Measurements from ENCODE around the gene SETBP1.

SETBP1 gene

GRCh38 chr18:44824884-44825283, 144.2 kb downstream of the SETBP1 start:
- TF ChIP-seq CTCF (IDR thresholded peaks at IDR 0.05; ENCODE audit: low read depth, low read length, poor library complexity, severe bottlenecking) (no peak), EZH2phosphoT487 (IDR thresholded peaks at IDR 0.05; ENCODE audit: borderline replicate concordance, low read length) (no peak)
- Histone ChIP-seq H3K36me3 (ENCODE audit: control insufficient read depth, low read length) (no peaks in the 10 kb centered on the region), H3F3A (ENCODE audit: control insufficient read depth, insufficient read depth) (no peaks in the 10 kb centered on the region), H3K27me3 (ENCODE audit: control insufficient read depth, low read length) (no peaks in the 10 kb centered on the region), H3K4me1 (ENCODE audit: control insufficient read depth, low read length) (peaks cover 16% of the 10 kb centered on the region), H3K4me2 (ENCODE audit: low read length) (no peak overlapping the region), H3K27ac (ENCODE audit: low read depth, low read length) (no peak overlapping the region), H3K9me2 (replicated peaks; ENCODE audit: control insufficient read depth, low read length) (no peaks in the 10 kb centered on the region), H3K4me3 (ENCODE audit: low read length) (no peak overlapping the region), H3K79me2 (ENCODE audit: control insufficient read depth, low read length) (no peaks in the 10 kb centered on the region), H4K20me1 (ENCODE audit: control insufficient read depth, insufficient read depth, low read depth, low read length) (no peaks in the 10 kb centered on the region), H3K9me3 (ENCODE audit: control insufficient read depth, insufficient read depth, low read length) (no peaks in the 10 kb centered on the region)

- H3K4me2 ChIP-seq (ENCODE audit: low read length), result no peak overlapping the region
- no peaks in the 10 kb centered on the region for H3K27me3 ChIP-seq (ENCODE audit: control insufficient read depth, low read length)
- no peaks in the 10 kb centered on the region for H4K20me1 ChIP-seq (ENCODE audit: control insufficient read depth, insufficient read depth, low read depth, low read length)
- TF ChIP-seq CTCF (IDR thresholded peaks at IDR 0.05; ENCODE audit: low read depth, low read length, poor library complexity, severe bottlenecking) (no peak), EZH2phosphoT487 (IDR thresholded peaks at IDR 0.05; ENCODE audit: borderline replicate concordance, low read length) (no peak)
- no peak overlapping the region for H3K27ac ChIP-seq (ENCODE audit: low read depth, low read length)
- no peaks in the 10 kb centered on the region for H3K36me3 ChIP-seq (ENCODE audit: control insufficient read depth, low read length)
- no peaks in the 10 kb centered on the region for H3K9me2 ChIP-seq (replicated peaks; ENCODE audit: control insufficient read depth, low read length)
- no peaks in the 10 kb centered on the region for H3K9me3 ChIP-seq (ENCODE audit: control insufficient read depth, insufficient read depth, low read length)
- no peaks in the 10 kb centered on the region for H3F3A ChIP-seq (ENCODE audit: control insufficient read depth, insufficient read depth)
- peaks cover 3% of the 10 kb centered on the region; the same call in 1 of the 2 replicates for H3K79me2 ChIP-seq (ENCODE audit: control insufficient read depth, low read length)
- peaks cover 20% of the 10 kb centered on the region for H3K4me1 ChIP-seq (ENCODE audit: control insufficient read depth, low read length)
- H3K4me3 ChIP-seq (ENCODE audit: low read length), result no peak overlapping the region
Observed at GRCh38 chr18:44826418-44827259, 146.0 kb downstream of the SETBP1 start.

- TF ChIP-seq CTCF (IDR thresholded peaks at IDR 0.05; ENCODE audit: low read depth, low read length, poor library complexity, severe bottlenecking) (no peak), EZH2phosphoT487 (IDR thresholded peaks at IDR 0.05; ENCODE audit: borderline replicate concordance, low read length) (no peak)
- Histone ChIP-seq H3K27ac (ENCODE audit: low read depth, low read length) (no peak overlapping the region), H4K20me1 (ENCODE audit: control insufficient read depth, insufficient read depth, low read depth, low read length) (no peaks in the 10 kb centered on the region), H3F3A (ENCODE audit: control insufficient read depth, insufficient read depth) (no peaks in the 10 kb centered on the region), H3K36me3 (ENCODE audit: control insufficient read depth, low read length) (no peaks in the 10 kb centered on the region), H3K9me2 (replicated peaks; ENCODE audit: control insufficient read depth, low read length) (no peaks in the 10 kb centered on the region), H3K4me1 (ENCODE audit: control insufficient read depth, low read length) (peaks cover 20% of the 10 kb centered on the region), H3K27me3 (ENCODE audit: control insufficient read depth, low read length) (no peaks in the 10 kb centered on the region), H3K9me3 (ENCODE audit: control insufficient read depth, insufficient read depth, low read length) (no peaks in the 10 kb centered on the region), H3K79me2 (ENCODE audit: control insufficient read depth, low read length) (peaks cover 4% of the 10 kb centered on the region), H3K4me2 (ENCODE audit: low read length) (no peak overlapping the region), H3K4me3 (ENCODE audit: low read length) (no peak overlapping the region)
Observed at GRCh38 chr18:44828080-44828479, 147.4 kb downstream of the SETBP1 start.
